HPDE6-E6E7 (cell line): ENCODE measurements around the gene ATP1A1.

Source experiments
- DNase-seq: peaks from one replicate; pipeline ENCODE4 v3.0.0; 2011; ENCODE audit warnings: missing footprints; ENCODE audit errors: extremely low spot score

ATP1A1 gene

GRCh38 chr1:116439701-116440100 lies 66.7 kb downstream of the ATP1A1 start:
- no peak for DNase-seq

GRCh38 chr1:116440731-116441130 lies 67.7 kb downstream of the ATP1A1 start:
- DNase-seq, result no peak

- no peak for DNase-seq
These were observed 72.5 kb downstream of the ATP1A1 start for GRCh38 chr1:116445534-116445933.

- no peak for DNase-seq
These were observed 73.6 kb downstream of the ATP1A1 start for GRCh38 chr1:116446686-116447085.

- DNase-seq, result no peak
These were observed 75.8 kb downstream of the ATP1A1 start for GRCh38 chr1:116448785-116449385.

- no peak for DNase-seq
These were observed 76.5 kb downstream of the ATP1A1 start for GRCh38 chr1:116449578-116449977.

GRCh38 chr1:116451702-116452101 lies 78.7 kb downstream of the ATP1A1 start:
- no peak for DNase-seq

GRCh38 chr1:116453481-116453880 lies 80.4 kb downstream of the ATP1A1 start:
- DNase-seq, result no peak

GRCh38 chr1:116453906-116454305 lies 80.9 kb downstream of the ATP1A1 start:
- DNase-seq, result no peak
